IPS DF 4.7 (cell line): ENCODE data around the gene CELF5.
"Not testable (repeated sequence)": the region's sequence is repeated elsewhere in the genome, so short reads cannot be mapped to it uniquely, and the experiment has no call there.

Source experiments
- DNase-seq: peaks from one replicate; pipeline ENCODE4 v3.0.0-alpha.2; 2013; ENCODE audit warnings: low spot score; ENCODE audit errors: extremely low read depth

The CELF5 gene

DNA sequence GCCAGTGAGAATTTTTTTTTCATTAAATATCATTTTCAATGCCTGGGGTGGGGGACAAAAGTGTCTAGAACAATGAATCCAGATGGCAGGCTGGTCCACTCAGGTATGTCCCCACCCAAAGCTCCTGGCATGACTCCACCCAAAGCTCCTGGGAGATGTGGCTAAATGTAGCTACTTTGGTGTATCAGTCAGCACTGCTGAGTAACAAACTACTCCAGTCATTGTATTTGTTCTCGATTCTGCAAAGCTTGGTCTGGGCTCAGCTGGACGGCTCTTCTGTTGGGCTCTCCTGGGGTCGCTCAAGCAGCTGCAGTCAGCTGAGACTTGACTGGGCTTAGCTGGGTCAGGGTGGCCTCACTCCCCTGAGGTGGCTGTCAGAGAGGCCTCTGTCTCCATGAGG is 48.5 kb downstream of the CELF5 start:
- no peak for DNase-seq

DNA sequence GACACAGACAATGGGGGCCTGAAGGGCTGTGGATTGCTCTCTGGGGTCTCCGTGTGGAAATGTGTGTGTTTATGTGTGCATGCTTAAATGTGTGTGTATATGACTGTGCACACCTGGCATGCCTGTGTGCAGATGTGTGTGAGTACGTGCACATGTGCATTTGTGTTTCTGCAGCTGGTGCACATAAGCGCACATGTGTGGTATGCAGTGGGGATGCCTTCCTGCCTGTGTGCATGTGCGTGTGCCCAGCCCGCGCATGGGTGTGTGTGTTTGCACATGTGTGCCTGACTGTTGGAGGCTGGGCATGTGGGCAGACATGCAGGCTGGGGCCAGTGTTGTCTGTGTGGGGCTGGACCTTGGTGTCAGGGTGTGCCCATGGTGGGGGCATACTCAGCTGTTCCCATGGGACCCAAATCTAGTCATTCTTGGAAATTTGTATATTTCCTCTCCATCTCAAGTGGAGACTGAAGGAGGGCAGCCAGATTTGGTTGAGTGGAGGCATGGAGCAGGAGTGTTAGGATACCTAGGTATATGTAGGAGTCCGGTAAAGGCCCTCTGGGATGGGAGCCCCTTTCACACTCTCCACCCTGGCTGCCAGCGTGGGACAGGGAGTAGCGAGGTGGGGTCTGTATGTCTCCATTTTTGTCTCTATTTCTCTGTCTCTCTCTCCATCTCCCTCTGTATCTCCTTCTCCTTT is 49.9 kb downstream of the CELF5 start:
- no peak for DNase-seq

DNA sequence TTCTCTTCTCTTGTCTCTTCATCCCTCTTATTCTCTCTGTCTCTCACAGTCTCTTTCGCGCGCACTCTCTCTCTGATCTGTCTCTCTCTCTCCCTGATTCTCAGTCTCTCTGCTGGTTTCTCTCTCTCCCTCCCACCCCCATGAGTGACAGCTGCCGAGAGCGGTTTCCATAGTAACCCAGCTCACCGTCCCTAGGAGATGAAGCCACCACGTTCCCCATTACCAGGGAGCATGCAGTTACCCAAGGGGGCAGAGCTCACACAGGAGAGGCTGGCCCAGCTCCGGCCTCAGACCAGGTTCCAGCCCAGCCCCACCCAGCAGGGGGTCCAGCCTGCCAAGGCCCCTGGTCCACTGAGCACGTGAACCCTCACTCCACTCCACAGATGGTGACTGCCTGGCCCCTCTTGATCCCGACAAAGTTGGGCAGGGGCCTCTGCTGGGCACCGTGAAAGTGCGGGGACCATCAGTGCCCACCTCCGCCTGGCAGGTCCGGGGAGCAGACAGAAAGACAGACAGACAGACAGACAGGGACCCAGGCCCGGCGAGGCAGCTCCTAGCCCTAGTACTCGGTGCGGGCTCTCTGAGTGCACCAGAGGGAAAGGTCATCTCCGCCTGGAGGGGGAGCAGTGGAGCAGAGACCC is 50.6 kb downstream of the CELF5 start:
- DNase-seq, result peak; percentile 49

DNA sequence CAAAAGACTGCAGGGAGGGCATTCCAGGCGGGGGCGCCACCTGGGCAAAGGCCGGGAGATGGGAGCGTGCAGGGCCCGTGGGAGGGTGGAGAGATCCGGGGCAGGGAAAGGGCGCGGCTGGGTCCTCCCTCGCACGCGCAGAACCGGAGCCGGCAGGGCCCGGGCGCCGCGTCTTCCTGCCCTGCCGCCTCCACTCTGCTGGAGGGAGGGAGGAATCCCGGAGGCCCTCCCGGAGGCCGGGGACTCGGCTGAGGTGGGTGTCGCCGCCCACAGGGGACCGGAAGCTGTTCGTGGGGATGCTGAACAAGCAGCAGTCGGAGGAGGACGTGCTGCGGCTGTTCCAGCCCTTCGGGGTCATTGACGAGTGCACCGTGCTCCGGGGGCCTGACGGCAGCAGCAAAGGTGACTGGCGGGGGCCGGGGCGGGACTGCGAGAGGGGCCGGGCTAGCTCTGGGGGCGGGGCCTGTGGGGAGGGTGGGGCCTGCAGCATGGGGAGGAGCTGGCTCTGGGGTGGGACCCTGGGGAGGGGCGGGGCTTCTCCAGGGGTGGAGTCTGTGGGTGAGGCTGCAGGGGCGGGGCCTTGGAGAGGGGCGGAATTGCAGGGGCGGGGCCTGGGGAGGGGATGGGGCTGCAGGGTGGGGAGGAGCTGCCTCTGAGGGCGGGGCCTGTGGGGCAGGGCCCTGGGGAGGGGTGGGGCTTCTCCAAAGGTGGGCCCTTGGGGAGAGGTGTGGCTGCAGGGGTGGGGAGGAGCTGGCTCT is 51.3 kb downstream of the CELF5 start:
- DNase-seq, result peak; percentile 30

DNA sequence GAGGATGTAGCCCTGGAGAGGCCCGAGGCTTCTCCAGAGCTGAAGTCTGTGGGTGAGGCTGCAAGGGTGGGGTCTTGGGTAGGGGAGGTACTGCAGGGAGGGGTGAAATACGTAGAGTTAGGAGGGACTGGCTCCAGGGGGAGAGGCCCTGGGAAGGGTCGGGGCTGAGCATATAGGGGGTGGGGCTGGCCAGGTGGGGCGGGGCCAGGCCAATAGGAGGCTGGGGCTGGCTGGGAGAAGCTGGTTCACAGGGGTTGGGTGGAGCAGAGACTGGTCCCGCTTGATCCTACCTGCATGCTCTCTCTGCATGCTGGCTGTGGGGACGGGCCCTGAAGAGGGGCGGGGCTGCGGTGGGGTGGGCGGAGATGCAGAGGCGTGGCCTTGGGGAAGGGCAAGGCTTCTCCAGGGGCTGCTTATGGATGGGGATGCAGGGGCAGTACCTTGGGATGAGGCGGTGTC is 51.9 kb downstream of the CELF5 start:
- peak; percentile 30 for DNase-seq

DNA sequence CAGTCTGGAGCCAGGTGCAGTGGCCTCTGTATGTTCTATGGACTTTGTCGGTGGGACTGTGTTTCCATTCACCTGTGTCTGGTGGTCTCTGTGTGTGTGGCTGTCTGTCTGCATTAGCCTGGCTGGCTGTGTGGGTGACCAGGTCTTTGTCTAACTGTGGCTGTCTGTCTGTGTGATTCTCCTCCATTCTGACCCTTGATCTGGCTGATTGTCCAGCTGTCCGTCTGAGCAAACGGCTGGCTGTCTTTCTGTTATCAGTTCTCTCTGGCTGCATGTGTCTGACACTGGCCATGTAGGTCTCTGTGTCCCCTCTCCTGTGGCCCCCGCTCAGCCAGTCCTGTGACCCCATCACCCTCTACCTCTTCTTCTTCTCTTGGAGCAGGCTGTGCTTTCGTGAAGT is 53.2 kb downstream of the CELF5 start:
- no peak for DNase-seq

DNA sequence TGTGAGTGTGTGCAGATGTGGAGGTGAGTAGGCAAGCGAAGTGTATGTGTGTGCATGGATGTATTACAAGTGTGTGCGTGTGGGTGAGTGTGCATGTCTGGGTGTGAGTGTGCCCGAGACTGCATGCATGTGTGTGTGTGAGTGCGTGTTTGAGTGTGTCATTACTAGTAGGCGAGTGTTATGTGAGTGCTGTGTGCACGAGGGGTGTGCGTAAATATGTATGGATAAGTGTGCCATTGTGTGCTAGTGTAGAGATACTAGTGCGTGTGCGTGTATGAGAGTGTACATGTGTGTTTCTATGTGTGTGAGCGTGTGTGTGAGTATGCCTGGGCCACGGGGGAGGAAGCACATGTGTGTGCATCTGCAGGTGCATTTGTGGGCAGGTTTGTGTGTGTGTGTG is 53.8 kb downstream of the CELF5 start:
- DNase-seq, result no peak

DNA sequence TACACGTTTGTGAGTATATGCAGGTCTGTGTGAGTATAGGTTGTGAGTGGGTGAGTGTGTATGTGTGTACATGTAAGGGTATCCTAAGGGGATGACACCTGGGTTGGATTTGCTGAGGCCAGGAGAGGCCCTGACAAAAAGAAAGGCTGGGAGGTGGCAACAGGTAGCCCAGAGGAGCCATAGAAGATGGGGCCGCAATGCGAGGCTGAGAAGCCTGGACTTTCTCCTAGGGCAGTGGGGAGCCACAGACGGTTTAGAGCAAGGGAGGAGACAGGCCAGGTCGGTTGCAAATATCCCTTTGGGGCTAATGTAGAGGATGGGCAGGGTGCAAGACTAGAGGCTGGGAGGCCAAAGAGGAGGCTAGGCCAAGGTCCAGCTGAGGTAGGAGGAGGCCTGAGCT is 54.3 kb downstream of the CELF5 start:
- DNase-seq, result no peak

DNA sequence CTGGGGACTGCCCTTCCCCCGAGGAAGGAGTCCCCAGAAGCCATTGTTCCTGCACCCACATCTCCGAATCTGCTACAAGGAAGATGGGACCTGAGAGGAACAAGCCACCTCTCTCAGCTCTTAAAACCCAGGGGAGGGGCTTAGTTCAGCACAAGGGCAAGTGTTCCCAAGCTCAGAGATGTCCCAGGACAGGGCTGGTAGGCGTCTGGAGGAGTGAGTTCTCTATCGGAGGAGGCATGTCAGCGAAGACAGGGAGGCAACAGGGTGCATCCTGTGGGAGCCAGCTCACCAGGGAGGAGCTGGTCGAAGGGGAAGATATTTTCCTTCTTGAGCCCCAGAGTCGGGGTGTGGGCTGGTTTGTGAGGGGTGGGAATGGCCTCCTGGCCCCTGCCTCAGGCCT is 54.8 kb downstream of the CELF5 start:
- no peak for DNase-seq

DNA sequence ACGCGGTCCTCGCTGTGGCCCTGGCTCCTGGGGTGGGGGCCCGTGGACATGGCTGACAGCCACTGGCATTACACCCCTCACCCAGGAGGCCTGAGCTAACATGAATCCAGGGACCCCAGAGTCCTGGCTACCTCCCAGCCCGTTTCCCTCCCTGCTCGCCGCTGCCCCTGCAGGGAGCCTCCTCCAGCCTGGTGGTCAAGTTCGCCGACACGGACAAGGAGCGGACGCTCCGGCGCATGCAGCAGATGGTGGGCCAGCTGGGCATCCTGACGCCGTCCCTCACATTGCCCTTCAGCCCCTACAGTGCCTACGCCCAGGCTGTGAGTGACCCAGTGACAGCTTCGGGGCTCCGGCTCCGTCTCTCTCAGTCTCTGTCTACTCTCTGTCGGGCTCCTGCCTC is 56.6 kb downstream of the CELF5 start:
- no peak for DNase-seq

DNA sequence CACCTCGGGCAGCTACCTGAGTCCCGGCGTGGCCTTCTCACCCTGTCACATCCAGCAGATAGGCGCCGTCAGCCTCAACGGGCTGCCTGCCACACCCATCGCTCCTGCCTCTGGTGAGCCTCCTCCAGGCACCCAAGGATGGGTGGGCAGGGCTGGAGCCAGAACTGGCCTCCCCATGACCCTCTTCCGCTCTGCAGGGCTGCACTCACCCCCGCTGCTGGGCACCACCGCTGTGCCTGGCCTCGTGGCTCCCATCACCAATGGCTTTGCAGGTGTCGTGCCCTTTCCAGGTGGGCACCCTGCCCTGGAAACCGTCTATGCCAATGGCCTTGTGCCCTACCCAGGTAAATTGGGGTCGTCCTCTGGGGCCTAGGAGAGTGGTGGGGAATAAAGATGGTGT is 57.7 kb downstream of the CELF5 start:
- DNase-seq, result no peak

DNA sequence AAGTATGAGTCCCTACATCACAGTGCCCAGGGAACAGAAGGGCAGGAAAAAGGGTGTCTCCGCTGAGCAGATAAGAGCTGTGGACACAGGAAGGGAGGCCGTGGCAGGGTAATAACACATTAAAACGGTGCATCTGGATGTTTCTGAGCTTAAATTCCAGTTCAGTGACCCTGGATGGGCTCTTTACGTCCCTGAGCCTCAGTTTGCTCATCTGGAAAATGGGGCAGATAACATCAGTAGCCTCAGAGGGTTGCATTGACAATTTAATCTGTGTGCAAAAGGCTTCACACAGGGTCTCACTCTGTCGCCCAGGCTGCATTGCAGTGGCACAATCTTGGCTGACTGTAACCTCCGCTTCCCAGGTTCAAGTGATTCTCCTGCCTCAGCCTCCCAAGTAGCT is 58.1 kb downstream of the CELF5 start:
- no peak for DNase-seq

DNA sequence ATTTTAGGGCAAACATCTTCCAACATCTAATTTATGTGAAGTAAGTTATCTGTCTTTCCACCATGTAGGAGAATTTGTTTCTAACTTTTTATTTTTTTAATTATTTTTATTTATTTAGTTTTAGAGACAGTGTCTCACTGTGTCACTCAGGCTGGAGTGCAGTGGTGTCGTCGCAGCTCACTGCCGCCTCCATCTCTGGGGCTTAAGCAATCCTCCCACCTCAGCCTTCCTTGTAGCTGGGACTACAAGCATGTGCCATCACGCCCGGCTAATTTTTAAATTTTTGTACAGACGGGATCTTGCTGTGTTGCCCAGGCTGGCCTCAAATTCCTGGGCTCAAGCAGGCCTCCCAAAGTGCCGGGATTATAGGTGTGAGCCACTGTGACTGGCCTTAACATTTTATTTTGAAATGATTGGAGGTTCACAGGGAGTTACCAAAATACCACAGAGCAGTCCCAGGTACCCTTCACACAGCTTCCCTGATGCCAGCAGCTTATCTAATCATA is 58.8 kb downstream of the CELF5 start:
- DNase-seq, result no peak

DNA sequence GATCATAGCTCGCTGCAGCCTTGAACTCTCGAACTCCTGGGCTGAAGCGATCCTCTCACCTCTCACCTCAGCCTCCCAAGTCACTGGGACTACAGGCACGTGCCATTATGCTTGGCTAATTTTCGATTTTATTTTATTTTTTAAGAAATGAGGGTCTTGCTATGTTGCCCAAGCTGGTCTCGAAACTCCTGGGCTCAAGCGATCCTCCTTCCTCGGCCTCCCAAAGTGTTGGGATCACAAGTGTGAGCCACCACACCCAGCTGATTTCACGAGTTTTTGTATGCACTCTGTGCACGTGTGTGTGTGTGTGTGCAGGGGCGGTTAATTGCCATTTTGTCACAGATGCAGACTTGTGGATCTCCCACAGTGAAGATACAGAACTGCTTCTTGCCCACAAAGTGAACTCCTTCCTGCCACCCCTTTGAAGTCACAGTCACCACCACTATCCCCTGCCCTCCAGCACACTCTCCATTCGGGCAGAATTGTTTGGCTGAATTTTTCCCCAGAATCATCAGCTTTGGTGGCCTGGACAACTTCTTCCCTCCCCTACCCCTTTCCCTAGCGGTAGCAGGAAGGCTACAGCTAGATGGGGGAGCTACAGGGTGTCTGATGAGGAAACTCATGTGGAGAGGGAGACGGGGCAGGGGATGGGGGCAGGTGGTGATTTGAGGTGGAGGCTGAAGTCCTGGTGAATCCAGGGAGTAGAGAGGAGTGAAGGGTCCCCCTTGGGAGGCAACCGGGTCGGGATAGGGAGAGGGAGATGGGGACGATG is 59.6 kb downstream of the CELF5 start:
- DNase-seq, result no peak

DNA sequence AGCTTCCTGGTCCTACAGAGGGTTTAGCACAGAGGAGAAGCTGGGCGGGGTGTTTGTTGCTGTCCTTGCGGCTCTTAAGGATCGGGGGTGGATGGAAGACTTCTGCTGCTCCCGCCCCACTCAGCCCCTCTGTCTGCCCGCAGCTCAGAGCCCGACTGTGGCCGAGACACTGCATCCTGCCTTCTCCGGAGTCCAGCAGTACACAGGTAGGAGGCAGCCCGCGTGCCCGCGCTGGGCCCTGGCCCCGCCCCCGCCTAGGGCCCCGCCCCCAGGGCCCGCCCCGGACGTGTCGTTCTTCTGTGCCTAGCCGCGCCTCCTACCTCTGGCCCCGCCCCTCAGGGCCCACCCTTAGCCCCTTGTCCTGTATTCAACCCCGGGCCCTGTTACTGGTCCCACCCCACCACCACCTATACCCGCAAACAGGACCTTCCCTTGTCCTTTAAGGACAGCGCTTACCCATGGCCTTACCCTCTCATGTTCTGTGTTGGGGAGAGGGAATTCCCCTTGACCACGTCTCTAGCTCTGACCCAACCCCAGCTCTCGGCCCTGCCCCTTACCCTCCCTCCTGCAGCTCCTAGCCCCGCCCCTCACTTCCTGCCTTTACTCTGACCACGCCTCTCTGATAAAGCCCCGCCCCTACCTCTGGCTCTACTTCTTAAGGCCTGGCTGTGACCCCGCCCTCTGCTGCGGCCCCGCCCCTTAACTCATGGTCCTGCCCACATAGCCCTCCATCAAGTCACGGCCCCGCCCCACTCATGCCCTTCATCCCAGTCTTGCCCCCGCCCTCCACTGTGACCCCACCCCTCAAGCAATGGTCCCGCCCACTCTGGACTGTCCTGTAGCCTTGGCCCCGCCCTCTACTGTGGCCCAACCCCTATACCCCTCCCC is 60.5 kb downstream of the CELF5 start:
- DNase-seq, result peak; percentile 41

DNA sequence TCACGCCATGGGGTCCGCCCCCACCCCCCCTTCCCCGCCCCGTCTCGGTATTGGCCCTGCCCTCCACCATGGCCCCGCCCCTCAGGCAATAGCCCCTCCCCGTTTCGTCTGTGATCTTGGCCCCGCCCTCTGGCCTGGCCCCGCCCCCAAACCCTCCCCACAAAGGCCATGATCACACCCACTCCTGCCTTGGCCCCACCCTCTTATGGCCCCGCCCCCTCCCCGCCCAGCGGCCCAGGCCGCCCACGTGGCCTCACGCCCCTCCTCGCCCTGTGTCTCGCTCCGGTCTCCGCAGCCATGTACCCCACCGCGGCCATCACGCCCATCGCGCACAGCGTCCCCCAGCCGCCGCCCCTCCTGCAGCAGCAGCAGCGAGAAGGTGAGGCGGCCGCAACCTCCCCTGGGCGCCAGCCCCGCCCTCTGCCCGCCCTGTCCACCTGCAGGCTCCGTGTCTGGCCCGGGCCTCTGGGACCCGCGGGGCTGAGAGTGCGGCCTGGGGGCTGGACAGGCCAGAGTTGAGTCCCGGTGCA is 61.3 kb downstream of the CELF5 start:
- DNase-seq, result peak; percentile 38

DNA sequence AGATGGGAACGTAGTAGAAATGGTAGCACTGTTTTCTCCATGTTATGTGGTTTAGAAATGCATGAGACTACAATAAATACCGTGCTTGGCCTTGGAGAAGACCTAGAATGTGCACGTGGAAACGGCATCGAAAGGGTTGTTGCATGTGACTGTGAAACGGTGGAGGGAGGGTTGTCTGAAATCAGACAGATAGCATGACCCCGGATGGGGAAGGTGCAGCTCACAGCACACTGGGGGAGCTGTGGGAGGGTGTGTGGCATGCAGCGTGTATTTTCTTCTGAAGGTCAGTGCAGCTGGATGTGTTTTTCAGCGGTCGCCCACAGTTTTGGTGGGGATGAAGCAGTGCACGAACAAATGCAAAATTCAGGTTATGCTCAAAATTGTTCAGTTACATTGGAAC is 63.4 kb downstream of the CELF5 start:
- DNase-seq, result no peak

DNA sequence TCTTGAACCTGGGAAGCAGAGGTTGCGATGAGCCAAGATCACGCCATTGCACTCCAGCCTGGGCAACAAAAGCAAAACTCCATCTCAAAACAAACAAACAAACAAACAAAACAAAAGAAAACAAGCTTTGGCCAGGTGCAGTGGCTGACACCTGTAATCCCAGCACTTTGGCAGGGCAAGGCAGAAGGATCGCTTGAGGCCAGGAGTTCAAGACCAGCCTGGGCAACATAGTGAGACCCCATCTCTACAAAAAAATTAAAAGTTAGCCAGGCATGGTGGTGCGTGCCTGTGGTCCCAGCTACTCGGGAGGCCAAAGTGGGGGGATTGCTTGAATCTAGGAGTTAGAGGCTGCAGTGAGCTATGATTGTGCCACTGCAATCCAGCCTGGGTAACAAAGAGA is 64.0 kb downstream of the CELF5 start:
- not testable (repeated sequence) for DNase-seq

DNA sequence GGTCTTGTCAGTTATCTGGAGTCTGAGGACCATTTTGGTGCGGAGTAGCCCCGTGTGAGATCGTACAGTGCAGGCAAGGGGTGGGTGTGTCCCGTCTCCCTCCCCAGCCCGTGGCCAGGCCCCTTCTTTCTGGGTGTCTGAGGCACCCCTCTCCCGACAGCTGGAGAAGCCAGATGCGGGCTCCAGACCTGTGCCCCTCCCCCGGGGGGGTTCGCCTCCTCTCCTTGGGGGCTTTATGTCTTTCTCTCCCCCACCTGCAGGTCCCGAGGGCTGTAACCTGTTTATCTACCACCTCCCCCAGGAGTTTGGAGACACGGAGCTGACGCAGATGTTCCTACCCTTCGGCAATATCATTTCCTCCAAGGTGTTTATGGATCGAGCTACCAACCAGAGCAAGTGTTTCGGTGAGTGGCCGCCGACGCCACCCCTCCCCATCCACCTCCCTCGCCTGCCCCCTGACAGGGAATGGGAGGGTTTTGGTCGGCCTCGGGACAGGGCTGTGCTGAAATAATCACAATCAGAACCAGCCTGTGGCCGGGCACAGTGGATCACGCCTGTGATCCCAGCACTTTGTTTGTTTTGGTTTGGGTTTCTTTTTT is 65.6 kb downstream of the CELF5 start:
- no peak for DNase-seq

DNA sequence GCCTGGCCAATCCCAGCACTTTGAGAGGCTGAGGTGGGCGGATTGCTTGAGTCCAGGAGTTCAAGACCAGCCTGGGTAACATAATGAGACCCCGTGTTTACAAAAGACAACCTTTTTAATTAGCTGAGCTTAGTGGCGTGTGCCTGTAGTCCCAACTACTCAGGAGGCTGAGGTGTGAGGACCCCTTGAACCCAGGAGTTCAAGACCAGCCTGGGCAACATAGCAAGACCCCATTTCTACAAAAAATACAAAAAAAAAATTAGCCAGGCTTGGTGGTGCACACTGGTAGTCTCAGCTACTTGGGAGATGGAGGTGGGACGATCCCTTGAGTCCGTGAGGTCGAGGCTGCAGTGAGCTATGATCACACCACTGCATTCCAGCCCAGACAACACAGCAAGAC is 66.4 kb downstream of the CELF5 start:
- not testable (repeated sequence) for DNase-seq
